T follicular helper cell (primary cell): Measurements from ENCODE around the gene BMERB1.
"Not testable (repeated sequence)": the region's sequence is repeated elsewhere in the genome, so short reads cannot be mapped to it uniquely, and the experiment has no call there.

Experiments used
- DNase-seq: peaks from one replicate; pipeline ENCODE4 v3.0.0-alpha.2; 2020; ENCODE audit warnings: low read depth

BMERB1 gene

GRCh38 chr16:15523939-15524338 lies 89.6 kb downstream of the BMERB1 start:
- no peak for DNase-seq

DNA sequence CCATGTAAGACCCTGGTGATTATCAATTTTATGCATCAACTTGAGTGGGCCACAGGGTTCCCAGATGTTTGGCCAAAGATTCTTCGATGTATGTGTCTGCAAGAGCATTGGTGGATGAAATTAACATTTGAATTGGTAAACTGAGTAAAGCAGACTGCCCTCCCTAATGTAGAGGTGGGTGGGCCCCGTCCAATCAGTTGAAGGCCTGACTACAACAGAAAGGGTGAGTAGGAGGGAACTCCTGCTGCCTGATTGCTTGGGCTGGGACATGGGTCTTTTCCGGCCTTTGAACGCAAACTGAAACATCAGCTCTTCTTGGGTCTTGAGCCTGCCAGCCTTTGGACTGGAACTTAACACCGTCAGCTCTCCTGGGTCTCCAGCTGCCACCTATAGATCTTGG lies 90.6 kb downstream of the BMERB1 start:
- no peak for DNase-seq

DNA sequence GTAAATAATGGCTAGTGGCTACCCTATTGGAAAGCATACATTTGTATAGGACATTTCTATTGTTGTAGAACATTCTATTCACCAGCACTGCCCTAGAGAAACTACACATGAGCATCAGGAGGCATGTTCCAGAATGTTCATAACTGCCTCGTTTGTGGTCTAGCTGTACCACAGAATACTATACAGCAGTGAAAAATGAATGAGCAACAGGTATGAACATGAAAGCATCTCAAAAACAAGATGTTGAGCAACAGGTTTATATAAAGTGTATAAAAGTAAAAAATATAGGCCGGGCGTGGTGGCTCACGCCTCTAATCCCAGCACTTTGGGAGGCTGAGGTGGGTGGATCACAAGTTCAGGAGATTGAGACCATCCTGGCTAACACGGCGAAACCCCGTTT lies 91.7 kb downstream of the BMERB1 start:
- DNase-seq: no peak

GRCh38 chr16:15526731-15527130 lies 92.3 kb downstream of the BMERB1 start:
- DNase-seq: no peak

DNA sequence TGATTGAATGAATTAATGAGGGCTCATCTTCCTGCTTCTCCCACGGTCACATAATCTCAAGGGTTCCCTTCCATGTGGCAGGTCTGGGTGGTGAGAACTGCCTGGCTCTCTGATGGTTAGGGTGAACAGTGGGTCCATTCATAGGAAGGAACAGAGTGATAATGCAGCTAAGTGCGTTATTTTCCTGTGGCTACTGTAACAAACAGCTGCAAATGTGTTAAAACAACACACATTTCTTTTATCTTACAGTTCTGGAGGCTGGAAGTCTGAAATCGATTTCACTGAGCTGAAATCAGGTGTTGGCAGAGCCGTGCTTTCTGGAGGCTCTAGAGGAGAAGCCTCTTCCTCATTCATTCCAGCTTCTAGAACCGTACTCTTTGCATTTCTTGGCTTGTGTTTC lies 95.3 kb downstream of the BMERB1 start:
- DNase-seq: no peak

DNA sequence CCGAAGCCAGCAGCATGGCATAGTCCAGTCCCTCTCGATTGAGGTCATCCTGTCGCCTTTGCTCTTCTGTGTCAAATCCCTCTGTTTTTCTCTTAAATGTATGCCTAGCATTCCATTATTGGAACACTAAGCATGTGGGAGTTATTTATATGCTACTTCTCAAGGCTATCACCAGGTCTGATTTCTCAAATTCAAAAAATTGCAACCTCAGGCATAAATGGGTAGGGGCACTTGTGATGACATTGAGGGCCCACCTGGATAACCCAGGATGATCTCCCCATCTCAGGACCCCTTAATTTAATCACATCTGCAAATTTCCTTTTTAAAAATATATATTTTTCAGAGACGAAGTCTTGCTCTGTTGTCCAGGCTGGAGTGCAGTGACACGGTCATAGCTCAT lies 95.7 kb downstream of the BMERB1 start:
- no peak for DNase-seq

DNA sequence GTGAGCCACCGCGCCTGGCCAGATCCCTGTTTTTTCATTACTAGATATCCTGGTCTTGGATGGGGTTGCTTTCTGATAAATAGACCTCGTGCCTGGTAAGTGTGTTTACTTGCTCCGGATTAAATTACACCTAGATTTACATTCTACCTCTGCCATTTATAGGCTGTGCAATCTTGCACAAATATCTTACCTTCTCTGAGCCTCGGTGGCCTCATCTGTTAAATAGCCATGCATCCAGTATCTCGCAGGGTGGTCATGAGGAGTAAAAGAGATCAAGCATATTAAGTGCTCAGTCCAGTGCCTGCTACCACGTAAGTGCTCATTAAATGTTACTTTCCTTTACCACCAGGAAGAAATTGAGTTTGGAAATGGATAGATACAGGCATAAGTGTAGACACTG lies 98.4 kb downstream of the BMERB1 start:
- no peak for DNase-seq

GRCh38 chr16:15533386-15533785 lies 99.0 kb downstream of the BMERB1 start:
- DNase-seq: no peak

DNA sequence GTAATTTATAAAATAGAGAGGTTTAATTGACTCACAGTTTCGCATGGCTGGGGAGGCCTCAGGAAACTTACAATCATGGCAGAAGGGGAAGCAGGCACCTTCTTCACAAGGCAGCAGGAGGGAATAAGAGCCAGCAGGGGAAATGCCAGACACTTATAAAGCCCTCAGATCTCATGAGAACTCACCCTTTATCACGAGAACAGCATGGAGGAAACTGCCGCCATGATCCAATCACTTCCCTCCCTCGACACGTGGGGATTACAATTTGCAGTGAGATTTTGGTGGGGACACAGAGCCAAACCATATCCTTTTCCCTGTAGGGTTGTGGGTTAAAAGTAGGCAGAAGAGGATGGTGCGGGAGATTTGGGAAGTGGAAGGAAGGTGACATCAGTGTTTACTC lies 101.4 kb downstream of the BMERB1 start:
- no peak for DNase-seq

GRCh38 chr16:15536843-15537242 lies 102.5 kb downstream of the BMERB1 start:
- DNase-seq: no peak

DNA sequence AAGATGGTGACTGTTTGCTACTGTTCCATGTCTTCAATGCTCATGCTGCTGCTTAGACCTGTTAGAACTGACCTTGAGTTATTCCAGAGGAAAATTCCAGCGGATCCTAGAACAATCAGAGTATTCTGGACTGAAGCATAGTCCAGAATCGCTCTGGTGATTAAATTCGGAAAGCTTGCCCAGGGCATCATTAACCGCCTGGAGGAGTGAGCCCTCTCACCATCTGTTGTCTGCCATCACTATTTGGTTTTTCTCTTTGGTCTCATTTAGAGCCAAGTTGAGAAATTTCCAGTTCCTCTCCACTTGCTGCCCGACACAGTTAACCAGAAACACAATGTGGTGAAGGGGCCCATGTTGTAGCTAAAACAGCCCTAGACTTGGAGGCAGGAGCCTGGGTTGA lies 104.1 kb downstream of the BMERB1 start:
- no peak for DNase-seq

DNA sequence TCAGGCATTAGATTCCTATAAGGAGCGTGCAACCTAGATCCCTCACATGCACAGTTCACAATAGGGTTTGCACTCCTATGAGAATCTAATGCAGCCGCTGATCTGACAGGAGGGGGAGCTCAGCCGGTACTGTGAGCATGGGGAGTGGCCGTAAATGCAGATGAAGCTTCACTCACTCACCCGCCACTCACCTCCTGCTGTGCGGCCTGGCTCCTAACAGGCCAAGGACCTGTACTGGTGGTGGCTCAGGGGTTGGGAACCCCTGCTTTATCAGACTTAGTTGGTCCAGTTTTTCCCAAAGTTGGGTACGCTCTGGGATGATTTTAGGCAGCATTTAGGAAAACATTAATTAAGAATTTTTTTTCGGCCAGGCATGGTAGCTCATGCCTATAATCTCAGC lies 104.8 kb downstream of the BMERB1 start:
- no peak for DNase-seq

DNA sequence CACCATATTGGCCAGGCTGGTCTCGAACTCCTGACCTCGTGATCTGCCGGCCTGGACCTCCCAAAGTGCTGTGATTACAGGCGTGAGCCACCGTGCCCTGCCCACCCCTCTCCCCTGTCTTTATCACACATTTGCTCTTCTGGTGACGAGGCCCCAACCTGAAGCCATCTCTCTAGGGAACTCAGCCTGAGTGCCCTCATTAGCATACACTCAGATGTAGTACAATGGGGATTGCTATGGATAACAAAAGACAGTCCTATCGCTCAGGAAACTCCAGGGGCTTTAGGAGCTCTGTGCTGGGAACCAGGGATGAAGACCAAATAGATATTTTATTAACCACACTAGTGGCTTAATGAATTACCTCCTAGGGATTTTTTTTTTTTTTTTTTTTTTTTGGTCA lies 107.9 kb downstream of the BMERB1 start:
- no peak for DNase-seq

- DNase-seq: no peak
These were observed 108.5 kb downstream of the BMERB1 start for GRCh38 chr16:15542734-15543347.

DNA sequence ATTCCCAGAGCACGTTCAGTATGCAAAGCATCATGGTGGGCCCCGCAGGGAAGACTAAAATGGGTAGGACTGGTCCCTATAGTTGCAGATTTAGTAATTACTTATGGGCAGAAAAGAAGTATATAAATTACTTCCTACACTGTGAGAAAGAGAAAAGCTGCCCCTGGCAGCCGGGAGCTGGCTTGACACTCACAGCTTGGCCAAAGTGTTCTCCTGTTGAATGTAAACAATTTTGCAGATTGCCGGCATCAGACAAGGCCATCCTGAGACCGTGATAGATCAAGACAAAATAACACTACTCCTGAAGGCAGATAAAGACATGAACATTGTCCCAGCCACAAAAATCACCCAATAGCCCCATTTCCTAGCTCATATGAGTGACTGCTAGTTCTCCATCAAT lies 110.0 kb downstream of the BMERB1 start:
- DNase-seq: no peak

GRCh38 chr16:15545544-15545943 lies 111.2 kb downstream of the BMERB1 start:
- DNase-seq: no peak

GRCh38 chr16:15547072-15547767 lies 112.8 kb downstream of the BMERB1 start:
- DNase-seq: not testable (repeated sequence)

GRCh38 chr16:15547768-15548096 lies 113.3 kb downstream of the BMERB1 start:
- DNase-seq: no peak

DNA sequence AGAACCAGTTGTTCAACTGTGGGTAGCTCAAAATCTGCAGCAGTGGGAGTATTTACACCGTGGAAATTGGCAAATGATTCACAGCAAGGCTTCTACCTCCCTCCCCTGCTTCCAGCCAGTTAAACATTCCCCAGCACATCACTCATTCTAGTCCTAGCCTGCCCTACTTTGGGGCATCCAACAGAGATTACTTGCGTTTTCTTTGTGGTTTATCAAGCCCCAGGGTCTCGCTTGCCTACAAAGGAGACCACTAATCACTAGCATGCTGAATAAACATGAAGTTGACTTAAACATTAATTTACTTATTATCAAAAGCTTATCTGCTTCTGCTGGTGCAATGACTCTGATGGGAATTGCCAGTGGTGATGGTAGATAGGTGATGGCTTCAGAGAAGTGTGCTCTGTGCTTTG lies 114.1 kb downstream of the BMERB1 start:
- no peak for DNase-seq

DNA sequence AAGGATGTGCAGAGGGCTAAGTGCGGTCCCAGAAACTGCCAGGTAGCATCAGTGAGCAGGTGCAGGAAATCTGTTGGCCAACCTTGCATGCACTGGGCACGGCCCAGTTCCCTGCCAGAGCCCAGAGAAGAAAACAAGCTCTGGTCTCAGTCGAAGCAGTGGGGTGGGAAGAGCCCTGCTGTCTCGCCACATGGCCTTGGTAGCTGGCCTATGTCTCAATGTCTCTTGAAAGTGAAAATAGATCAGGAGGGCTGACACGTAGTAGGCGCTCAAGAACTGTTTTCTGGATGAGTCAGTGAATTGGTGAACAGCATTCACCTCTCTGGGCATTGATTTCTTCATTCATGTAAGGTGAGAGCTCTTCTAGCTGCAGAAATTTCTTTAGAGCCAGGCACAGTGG lies 118.1 kb downstream of the BMERB1 start:
- no peak for DNase-seq

DNA sequence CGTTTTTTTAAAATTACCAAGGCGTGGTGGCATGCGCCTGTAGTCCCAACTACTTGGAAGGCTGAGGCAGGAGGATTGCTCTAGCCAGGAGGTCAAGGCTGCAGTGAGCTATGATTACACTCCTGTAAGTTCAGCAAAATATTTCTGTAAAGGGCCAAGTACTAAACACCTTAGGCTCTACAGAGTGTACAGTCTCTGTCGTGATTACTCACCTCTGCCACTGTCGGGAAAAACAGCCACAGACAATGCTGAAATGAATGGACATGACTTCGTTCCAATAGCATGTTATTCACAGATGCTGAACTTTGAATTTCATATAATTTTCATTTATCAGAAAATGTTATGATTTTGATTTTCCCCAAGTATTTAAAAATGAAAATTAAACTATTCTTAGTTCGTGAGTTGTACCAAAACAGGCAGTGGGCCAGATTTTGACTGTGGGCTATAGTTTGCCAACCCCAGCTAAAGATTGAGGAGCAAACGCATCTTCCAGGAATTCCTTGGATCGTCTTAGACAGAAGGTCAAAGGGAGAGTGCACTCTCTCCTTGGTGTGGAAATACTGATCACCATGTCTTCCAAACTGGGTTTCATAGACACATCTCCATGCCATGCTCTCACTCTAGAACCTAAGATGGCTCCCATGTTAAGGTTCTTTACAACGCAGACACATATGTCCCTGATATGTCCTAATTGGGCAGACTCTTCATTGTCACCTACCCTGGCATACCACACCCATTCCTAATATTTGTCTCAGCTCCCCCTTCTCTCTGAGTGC lies 119.1 kb downstream of the BMERB1 start:
- DNase-seq: no peak

- no peak for DNase-seq
These were observed 121.7 kb downstream of the BMERB1 start for GRCh38 chr16:15556130-15556529.

DNA sequence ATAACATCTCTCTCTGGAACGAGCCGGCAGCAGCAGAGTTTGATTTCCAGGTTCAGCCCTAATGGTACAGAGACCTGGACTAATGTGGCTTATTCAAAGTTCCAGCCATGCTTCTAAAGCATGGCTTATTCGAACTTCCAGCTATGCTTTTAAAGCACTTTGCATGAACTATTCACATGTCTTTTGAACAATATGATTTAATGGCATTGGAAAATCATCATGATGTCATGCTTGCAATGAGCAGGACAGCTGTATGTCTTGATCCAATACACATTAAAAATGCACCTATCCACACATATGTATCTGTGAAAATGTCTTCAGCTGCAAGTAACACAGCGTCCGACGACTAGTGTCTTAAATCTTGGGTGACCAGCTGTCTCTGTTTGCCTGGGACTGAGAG lies 122.9 kb downstream of the BMERB1 start:
- no peak for DNase-seq
